ENCODE measurements around the gene FXYD2.

FXYD2 gene

DNA sequence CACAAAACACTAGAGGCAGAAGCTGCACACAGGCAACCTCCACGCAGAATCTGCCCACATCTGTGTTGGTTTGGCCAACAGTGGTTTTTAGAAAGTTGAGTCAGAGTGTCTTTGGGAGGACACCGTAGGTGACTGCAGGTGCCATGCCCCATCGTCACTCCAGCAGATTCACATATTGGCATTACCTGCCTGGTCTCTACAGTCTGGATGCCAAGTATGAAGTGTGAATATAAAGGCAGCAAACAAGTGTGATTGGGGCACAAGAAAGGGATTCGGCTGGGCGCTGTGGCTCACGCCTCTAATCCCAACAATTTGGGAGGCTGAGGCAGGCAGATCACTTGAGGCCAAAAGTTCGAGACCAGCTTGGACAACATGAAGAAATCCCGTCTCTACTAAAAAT is 11.0 kb upstream of the FXYD2 start:
- no peak for DNase-seq (ENCODE audit: low read depth)

DNA sequence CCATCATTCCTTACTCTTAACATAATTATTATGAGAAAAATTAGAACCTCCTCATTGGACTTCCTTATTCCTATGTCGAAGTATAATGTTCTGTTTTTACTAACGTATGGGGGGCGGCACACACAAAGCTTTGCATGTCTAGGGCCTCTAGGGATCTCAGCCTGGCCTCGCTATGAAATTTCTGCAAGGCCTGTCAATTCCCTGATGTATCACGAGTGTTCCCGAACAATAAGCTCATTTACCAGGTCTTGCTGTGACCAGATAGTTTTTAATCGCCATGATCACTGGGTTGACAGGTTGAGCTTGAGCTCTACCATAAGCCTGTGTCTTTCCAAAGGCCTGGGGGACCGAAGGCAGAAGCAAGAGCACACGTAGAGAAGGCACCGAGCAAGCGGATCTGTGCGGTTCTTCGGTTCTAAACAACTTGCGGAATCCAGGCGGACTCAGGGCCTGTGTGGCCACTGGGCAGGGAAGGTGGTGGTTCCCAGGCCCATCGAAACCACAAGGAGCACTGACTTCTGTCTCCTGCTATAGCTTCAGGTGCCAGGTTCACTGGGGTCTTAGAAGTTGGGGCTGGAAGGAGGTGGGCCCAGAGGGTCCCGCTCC is 10.4 kb upstream of the FXYD2 start:
- DNase-seq (ENCODE audit: low read depth) = no peak

- DNase-seq (ENCODE audit: low read depth) = no peak
Measured at GRCh38 chr11:117834068-117834810, 9.7 kb upstream of the FXYD2 start.

DNA sequence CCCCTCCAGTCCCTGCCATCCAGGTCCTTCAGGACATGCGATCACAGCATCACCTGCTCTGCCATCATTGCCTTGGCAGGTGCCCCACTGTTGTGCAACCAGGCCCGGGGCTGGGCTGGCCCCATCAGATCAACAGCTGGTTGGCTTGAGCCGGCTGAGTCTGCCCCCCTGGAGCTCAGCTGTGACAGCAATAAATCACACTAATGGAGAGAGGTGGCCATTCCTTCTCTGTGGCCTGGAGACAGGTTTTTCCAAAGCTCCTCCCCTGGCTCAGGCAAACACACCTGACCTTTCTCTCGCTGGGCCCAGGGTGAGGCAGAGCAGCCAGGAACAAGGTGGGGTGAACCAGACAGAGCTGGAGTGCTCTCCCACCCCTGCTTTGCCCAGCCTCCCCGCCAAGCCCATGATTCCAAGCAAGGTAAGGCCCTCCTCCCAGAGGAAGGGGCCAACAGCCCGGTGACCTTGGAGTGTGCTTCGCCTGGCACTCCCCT is 8.9 kb upstream of the FXYD2 start:
- no peak for DNase-seq (ENCODE audit: low read depth)

GRCh38 chr11:117832511-117832910 is 8.0 kb upstream of the FXYD2 start:
- no peak for DNase-seq (ENCODE audit: low read depth)

DNA sequence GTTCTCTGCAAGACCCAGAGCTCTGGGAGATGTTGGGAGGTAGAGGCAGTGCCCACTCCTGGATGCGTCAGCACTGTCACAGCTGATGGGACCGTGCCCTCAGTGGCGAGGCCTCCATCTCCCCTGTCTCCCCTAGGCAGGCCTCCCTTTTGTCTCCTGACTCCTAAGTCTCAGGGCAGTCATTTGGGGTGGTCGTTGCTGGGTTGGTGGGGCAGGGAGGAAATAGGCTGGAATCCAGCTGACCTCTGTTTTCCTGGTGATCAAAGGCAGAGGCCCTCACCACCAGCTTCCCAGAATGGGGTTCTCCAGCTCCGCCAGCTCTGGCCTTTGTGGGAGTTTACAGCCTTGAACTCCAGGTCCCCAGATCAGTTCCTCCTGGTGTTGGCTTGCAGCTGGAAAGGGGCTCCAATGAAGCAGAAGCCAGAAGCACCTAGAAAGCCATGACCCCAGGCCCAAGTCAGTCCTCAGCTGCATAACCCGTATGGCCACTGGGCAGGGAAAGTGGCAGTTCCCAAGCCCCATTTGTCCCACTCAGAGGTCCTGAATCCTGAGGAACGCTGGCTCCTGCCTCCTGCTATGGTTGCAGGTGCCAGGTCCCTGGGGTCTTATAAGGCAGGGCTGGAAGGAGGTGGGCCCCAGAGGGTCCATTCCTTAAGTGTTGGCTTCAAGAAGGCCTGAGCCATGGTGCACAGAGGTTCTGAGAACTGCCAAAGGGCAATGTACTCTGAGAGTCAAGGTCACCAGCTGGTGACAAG is 7.3 kb upstream of the FXYD2 start:
- no peak for DNase-seq (ENCODE audit: low read depth)

DNA sequence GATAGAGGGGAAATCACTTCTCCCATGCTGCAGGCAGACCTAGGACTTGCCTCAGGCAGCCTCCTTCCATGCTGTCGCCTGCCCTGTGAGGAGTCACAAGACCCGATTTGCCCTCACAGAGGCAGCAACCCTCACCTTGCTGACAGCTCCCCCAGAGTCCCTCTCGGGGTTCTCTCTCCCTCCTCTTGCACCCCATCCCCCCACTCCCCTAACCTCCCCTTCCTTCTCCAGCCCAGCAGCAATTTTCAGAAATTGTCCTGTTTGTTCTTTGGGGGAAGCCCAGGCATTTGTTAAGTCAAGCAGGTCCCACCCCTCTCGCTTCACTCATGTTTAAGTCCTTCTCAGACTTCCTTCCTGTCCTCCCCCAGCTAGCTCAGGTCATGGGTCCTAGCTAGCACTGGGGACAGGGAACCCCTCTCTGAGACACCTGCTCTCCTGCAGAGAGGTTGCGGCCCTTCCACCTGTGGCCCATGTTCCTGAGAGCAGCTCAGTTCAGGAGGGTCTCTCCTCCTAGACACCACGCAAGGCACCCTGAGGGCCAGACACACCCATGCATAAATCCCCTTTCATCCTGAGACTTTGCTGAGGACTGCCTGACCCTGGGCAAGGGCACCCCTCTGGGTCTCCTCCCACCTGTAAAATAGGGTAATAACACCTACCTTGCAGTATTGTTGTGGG is 6.3 kb upstream of the FXYD2 start:
- no peak for DNase-seq (ENCODE audit: low read depth)

DNA sequence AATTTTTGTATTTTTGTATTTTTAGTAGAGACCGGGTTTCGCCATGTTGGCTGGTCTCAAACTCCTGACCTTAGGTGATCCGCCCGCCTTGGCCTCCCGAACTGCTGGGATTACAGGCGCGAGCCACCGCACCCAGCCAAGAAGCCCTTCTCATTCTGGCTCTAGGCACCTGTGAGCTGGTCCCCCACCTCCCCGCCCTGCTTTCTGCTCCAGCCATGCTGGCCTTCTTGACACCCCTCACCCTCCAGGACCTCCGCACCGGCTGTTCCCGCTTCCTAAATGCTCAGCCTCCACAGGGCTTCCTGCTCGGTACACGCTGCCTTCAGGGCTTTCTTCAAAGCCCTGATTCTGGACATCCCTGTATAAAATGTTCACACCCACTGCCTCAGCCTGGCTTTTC is 5.5 kb upstream of the FXYD2 start:
- DNase-seq (ENCODE audit: low read depth) = no peak

- DNase-seq (ENCODE audit: low read depth) = no peak
Measured at GRCh38 chr11:117829369-117829725, 4.8 kb upstream of the FXYD2 start.

DNA sequence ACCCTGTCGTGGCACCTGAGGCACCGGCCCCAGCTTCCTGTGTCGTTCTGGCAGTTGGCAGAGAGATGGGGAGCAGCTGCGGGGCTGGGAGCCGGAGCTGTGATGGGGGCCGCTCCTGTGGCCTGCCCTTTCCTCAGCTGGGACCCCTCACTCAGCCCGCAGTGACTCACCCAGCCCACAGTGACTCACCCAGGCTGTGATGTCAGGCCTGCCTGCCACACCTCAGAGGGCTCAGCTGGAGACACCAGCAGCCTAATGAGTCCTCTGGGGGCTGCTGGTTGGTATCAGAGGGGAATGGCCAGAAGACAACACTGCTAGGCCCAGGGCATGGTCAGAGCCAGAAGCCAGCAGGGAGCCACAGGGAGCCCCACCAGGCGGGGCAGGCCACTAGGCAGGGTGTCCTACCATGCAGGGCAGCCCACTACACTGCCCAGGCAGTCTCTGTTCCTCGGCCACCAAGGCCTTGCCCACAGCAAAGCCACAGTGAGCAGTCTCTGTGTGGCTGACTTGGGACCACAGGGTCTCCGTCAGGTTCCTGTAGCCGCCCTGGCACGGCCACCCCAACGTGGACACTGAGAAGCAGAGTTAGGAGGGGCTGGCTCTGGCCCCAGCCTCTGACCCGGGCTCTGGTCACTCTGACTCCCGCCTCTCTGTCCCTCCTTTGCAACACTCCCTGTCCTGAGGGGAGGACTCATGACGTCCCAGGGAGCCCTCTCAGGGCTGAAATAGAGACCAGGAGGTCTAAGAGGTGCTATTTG is 4.2 kb upstream of the FXYD2 start:
- peak; percentile 74 for DNase-seq (ENCODE audit: low read depth)

- no peak for DNase-seq (ENCODE audit: low read depth)
Measured at GRCh38 chr11:117827521-117828511, 3.3 kb upstream of the FXYD2 start.

DNA sequence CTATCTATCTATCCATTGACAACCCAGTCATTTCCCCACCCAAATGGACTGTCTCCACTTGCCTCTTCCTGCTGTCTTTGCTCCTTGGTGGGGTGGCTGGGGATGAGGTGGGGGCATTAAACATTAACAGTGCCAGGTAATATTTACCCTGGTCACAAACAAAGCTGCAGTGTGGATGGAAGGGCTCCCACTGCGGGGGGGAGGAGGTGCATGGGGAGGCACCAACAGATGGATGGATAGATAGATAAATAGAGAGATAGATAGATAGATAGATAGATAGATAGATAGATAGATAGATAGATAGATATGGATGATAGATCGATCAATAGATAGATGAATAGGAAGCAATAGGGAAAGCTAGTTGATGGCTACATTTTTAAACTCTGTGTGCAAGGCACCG is 2.3 kb upstream of the FXYD2 start:
- DNase-seq (ENCODE audit: low read depth) = no peak

DNA sequence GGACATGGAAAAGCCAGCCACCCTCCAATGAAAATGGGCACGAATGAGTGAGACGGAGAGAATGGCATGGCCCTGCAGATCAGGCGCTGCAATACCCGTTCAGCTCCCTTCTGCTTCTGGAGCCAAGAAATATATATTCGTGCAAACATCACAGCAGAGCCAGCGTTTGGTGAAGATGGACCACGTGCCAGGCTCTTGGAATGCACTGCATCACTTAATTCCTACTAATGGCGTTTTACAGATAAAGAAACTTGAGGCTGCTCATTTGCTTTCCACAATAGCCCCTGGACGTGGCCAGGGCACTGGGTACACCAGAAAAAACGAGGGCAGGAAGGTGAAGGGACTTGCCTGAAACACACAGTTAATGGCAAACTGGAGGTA is 1.6 kb upstream of the FXYD2 start:
- DNase-seq (ENCODE audit: low read depth) = no peak

DNA sequence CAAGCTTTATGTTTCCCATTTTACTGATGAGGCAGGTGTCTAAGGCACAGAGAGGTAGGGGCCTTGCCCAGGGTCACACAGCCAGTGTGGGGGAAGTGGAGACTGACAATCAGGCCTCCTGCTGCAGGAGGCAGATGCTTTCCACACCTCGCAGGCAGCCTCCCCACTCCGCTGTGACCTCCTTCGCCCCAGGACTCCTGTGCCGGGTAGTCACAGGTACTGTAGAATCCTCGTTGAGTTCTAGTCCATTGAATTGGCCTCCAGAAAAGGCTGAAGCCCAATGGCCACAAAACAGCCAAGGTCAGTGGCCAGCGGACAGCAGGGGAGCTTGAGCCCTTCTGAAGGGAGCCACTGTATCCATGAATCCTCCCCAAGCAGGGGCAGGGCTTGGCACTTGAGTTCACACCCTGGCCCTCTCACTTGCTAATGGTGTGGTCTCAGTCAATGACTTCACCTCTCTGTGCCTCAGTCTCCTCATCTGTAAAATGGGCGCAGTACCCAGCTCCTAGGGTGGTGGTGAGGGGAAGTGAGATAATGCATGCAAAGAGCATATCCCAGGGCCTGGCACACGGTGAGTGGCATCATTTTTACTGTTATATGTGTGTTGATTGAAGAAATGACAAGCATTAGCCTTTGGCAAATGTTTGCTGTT is 1.1 kb upstream of the FXYD2 start:
- DNase-seq (ENCODE audit: low read depth) = no peak

GRCh38 chr11:117823946-117824420 is 561 bp downstream of the FXYD2 start:
- no peak for DNase-seq (ENCODE audit: low read depth)

DNA sequence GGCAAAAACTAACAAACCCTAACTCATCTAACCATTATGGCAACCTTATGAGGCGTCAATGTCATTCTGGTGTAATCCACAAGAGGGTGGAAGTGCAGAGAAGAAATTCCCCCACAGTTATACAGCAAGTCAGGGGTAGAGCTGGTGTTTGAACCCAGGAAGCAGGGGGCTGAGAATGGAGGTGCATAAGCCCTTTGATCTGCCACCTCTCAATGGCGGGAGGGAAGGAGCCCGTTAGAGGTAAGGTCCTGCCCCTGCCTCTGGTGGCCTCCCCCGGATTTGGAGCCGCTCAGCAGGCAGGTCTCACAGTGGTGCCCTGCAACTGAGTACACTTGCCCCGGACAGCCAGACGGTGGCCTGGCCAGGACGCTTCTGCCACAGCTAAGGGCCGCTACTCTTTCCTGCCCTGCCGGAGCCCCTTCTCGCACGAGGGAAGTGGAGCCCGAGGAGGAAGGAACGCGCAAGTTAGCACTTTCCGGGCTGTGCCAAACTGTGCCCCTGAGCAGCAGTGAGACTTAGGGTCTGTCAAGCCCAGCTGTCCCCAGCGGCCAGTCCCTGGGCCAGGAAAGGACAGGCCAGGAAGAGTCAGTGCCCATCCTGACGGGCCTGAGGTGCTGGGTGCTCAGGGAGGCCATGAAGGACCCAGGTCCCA is 1.1 kb downstream of the FXYD2 start:
- no peak for DNase-seq (ENCODE audit: low read depth)

GRCh38 chr11:117822074-117823033 is 2.2 kb downstream of the FXYD2 start:
- DNase-seq (ENCODE audit: low read depth) = peak; percentile 32

GRCh38 chr11:117821431-117821830 is 3.1 kb downstream of the FXYD2 start:
- DNase-seq (ENCODE audit: low read depth) = no peak

Measured in activated T-helper 9 cell treated with anti-CD3 and anti-CD28 coated beads, Interleukin-2, amount 50 U/mL, for 16 hours (primary cell).